ENCODE results near the gene XKR7.

The XKR7 gene

DNA sequence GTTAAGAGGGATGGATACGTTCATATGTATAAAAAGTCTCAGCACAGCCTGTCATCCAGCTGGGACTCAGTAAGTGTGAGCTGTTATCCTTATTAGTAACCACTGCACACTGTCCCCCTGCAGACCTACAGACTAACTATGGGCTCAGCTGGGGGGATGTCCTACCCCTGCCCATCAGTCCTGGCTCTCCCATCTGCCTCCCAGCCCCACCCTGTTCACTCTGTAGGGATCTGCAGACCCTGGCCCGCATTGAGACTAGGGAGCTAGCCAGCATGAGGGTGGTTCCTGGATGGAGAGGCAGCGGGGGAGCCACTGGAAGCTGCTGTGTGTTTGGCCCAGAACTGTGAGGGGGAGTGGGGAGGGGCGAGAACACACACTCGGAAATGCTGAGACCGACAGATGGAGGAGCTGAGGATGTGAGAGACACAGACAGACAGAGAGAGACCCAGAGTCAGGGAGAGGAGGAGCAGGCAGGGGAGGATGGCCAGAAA, 17.1 kb downstream of the XKR7 start:
- Histone ChIP-seq H3K27me3 (ENCODE audit: insufficient read depth, poor library complexity, severe bottlenecking) (no peaks in the 10 kb centered on the region), H3K36me3 (ENCODE audit: low read depth) (no peaks in the 10 kb centered on the region), H3K4me1 (ENCODE audit: insufficient read depth, poor library complexity, severe bottlenecking) (no peaks in the 10 kb centered on the region), H3K4me3 (ENCODE audit: severe bottlenecking) (no peak overlapping the region), H3K9me3 (ENCODE audit: severe bottlenecking) (no peaks in the 10 kb centered on the region), H3K27ac (ENCODE audit: poor library complexity, severe bottlenecking) (no peak overlapping the region)
- DNase-seq (ENCODE audit: low spot score) (no peak), ATAC-seq (ENCODE audit: low read depth) (no peak)
- TF ChIP-seq, protein P1, sequence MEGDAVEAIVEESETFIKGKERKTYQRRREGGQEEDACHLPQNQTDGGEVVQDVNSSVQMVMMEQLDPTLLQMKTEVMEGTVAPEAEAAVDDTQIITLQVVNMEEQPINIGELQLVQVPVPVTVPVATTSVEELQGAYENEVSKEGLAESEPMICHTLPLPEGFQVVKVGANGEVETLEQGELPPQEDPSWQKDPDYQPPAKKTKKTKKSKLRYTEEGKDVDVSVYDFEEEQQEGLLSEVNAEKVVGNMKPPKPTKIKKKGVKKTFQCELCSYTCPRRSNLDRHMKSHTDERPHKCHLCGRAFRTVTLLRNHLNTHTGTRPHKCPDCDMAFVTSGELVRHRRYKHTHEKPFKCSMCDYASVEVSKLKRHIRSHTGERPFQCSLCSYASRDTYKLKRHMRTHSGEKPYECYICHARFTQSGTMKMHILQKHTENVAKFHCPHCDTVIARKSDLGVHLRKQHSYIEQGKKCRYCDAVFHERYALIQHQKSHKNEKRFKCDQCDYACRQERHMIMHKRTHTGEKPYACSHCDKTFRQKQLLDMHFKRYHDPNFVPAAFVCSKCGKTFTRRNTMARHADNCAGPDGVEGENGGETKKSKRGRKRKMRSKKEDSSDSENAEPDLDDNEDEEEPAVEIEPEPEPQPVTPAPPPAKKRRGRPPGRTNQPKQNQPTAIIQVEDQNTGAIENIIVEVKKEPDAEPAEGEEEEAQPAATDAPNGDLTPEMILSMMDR (IDR thresholded peaks at IDR 0.05; ENCODE audit: poor library complexity, severe bottlenecking) = no peak

DNA sequence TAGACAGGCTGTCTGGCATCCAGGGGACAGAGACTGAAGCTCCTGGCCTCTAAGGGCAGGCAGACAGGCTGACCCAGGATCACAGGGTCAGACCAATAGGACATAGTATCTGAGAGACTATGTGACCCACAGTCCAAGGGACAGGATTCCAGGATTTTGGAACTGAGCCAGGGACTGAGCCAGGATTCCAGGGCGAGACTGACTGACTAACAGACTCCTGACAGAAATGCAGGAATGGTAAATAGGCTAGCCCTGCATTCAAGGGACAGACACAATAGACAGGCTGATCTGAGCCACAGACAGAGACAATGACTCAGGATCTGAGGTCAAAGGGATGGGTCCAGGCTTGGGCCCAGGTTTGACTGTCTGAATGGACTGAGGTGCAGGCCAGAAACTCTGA, 19.8 kb downstream of the XKR7 start:
- peak overlapping the region; percentile 21 for H3K27ac ChIP-seq (ENCODE audit: poor library complexity, severe bottlenecking)
- ATAC-seq (ENCODE audit: low read depth) = peak; percentile 83
- no peaks in the 10 kb centered on the region for H3K4me1 ChIP-seq (ENCODE audit: insufficient read depth, poor library complexity, severe bottlenecking)

GRCh38 chr20:31988430-31989015, 20.6 kb downstream of the XKR7 start:
- no peak for DNase-seq (ENCODE audit: low spot score)
- Histone ChIP-seq H3K9me3 (ENCODE audit: severe bottlenecking) (no peaks in the 10 kb centered on the region), H3K4me1 (ENCODE audit: insufficient read depth, poor library complexity, severe bottlenecking) (no peaks in the 10 kb centered on the region), H3K4me3 (ENCODE audit: severe bottlenecking) (no peak overlapping the region), H3K27me3 (ENCODE audit: insufficient read depth, poor library complexity, severe bottlenecking) (peaks cover 14% of the 10 kb centered on the region), H3K36me3 (ENCODE audit: low read depth) (no peaks in the 10 kb centered on the region), H3K27ac (ENCODE audit: poor library complexity, severe bottlenecking) (peak overlapping the region; percentile 21)
- ATAC-seq (ENCODE audit: low read depth) = 0 out of 3 replicates have a peak, but pooled peaks have one; percentile 2
- TF ChIP-seq, protein P1 (IDR thresholded peaks at IDR 0.05; ENCODE audit: poor library complexity, severe bottlenecking) = no peak

More for the DNA sequence above, 19.8 kb downstream of the XKR7 start:
- Histone ChIP-seq H3K9me3 (ENCODE audit: severe bottlenecking) (no peaks in the 10 kb centered on the region), H3K27me3 (ENCODE audit: insufficient read depth, poor library complexity, severe bottlenecking) (peaks cover 6% of the 10 kb centered on the region), H3K36me3 (ENCODE audit: low read depth) (no peaks in the 10 kb centered on the region), H3K4me3 (ENCODE audit: severe bottlenecking) (no peak overlapping the region)
- DNase-seq (ENCODE audit: low spot score) = no peak
- TF ChIP-seq, protein P1 (IDR thresholded peaks at IDR 0.05; ENCODE audit: poor library complexity, severe bottlenecking) = no peak

- TF ChIP-seq, protein P1 (IDR thresholded peaks at IDR 0.05; ENCODE audit: poor library complexity, severe bottlenecking) = no peak
- DNase-seq (ENCODE audit: low spot score) (no peak), ATAC-seq (ENCODE audit: low read depth) (no peak)
- Histone ChIP-seq H3K4me3 (ENCODE audit: severe bottlenecking) (no peak overlapping the region), H3K27ac (ENCODE audit: poor library complexity, severe bottlenecking) (no peak overlapping the region), H3K27me3 (ENCODE audit: insufficient read depth, poor library complexity, severe bottlenecking) (peaks cover 20% of the 10 kb centered on the region), H3K9me3 (ENCODE audit: severe bottlenecking) (no peaks in the 10 kb centered on the region), H3K4me1 (ENCODE audit: insufficient read depth, poor library complexity, severe bottlenecking) (no peaks in the 10 kb centered on the region), H3K36me3 (ENCODE audit: low read depth) (no peaks in the 10 kb centered on the region)
These were observed 21.2 kb downstream of the XKR7 start for GRCh38 chr20:31989030-31989645.
